ENCODE measurements around the gene C20orf141. TPM values are rescaled to one million over a fixed set of nuclear protein-coding genes. Genes with fewer than 3 reads are reported as not detected.

Gene C20orf141
- total RNA-seq, 4 donors from 2014 or later = 2.3 TPM; not detected in 3

GRCh38 chr20:2834401-2835110 lies 19.8 kb downstream of the C20orf141 start:
- TF ChIP-seq CTCF (IDR thresholded peaks at IDR 0.05; ENCODE audit: low read depth) = no peak

DNA sequence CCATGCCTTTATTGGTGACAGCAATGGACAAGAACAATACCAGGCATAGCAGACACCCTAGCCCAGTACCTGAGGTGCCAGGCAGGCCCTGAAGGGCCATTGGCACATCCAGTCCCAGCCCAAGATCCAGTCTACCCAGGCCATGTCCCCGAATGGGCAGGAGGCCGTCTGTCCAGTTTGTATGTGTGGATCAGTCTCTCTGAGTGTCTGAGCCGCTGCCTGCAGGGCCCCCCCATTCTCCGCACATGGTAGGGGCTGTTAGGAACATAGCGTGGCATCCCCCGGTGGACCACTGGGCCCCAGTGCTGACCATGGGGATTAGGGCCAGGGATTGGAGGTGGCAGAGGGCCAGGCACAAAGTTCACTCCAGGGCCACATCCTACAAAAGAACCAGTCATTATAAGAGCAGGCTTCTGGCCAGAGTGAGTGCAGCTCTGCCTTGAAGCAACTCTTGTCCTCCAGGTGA lies 20.6 kb downstream of the C20orf141 start:
- TF ChIP-seq CTCF (IDR thresholded peaks at IDR 0.05; ENCODE audit: low read depth) = no peak

GRCh38 chr20:2836035-2836434 lies 21.2 kb downstream of the C20orf141 start:
- TF ChIP-seq CTCF (IDR thresholded peaks at IDR 0.05; ENCODE audit: low read depth) = no peak

DNA sequence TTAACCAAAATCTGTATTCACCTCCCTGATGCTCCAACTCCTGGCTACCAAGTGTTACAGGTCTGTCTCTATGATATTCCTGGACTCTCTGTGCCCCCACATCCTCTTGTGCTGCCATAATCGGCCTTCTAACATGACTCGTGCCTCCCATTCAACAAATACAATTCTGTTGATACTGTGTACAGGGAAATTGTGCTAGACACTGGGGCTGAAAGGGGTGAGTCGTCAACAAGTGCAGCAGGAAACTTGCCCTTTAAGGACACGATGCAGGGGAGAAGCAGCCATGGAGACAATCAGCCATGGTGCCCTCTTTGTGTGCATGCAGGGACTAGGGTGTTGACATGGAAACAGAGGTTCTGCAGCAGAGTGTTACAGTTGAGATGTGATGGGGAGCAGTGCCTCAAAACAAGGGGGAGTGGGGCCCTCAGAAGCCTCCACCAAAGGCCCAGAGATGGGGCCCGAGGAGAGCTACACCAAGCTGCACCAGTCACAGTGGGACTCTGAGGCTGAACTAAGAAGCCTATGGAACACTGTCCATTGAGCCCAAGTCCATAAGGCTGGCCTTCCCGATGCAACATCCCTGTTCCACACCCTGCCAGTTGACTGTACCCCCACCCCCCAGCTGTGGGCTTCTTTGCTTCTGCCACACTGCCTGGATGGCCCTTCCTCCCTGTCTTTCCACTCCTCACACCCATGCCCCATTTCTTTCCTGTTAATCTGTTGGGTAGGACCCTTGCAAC lies 22.6 kb downstream of the C20orf141 start:
- TF ChIP-seq CTCF (IDR thresholded peaks at IDR 0.05; ENCODE audit: low read depth) = no peak

GRCh38 chr20:2838170-2838797 lies 23.5 kb downstream of the C20orf141 start:
- no peak for TF ChIP-seq CTCF (IDR thresholded peaks at IDR 0.05; ENCODE audit: low read depth)

GRCh38 chr20:2838847-2839671 lies 24.3 kb downstream of the C20orf141 start:
- TF ChIP-seq CTCF (IDR thresholded peaks at IDR 0.05; ENCODE audit: low read depth) = no peak
